ENCODE measurements around the gene AP3M1. TPM values are rescaled to one million over a fixed set of nuclear protein-coding genes. Genes with fewer than 3 reads are reported as not detected.

The AP3M1 gene
- total RNA-seq, 1 experiment from 2014 or later = 37.4 TPM

DNA sequence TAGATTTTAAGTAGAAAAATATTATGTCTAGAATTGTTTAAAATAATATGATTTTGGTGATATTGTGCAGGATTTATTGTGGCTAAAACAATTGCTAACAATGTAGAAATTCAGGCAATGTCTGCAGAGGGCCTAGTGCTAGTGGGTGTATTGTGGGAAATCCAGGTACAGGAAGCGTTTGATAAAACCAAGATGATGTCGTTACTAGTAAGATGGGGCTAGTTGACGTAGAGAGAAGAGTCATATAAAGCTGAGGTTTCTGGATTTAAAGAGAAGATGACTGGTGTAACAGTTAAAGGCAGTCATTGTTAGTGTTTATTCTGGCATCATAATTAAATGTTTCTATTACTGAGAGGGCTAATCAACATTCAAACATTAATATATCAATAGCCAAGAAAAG, 43.9 kb upstream of the AP3M1 start:
- H3K56ac ChIP-seq (ENCODE audit: insufficient read length, low read depth, low read length) = no peak overlapping the region
- no peak overlapping the region for H2AFZ ChIP-seq (ENCODE audit: low read length)
- no peak overlapping the region for H3K4me2 ChIP-seq (ENCODE audit: insufficient read depth, insufficient read length, low read length)
- no peak overlapping the region for H4K8ac ChIP-seq (replicated peaks; ENCODE audit: insufficient read length, low read depth, low read length)
- peaks cover 3% of the 10 kb centered on the region for H3K79me1 ChIP-seq (ENCODE audit: insufficient read depth, low read depth, low read length, poor library complexity, severe bottlenecking)
- Mint-ChIP-seq H3K4me3 (no peak overlapping the region), H3K9me3 (no peaks in the 10 kb centered on the region), H3K27me3 (ENCODE audit: low read depth) (no peaks in the 10 kb centered on the region), H3K4me1 (peaks cover 17 to 22% of the 10 kb centered on the region in 2 experiments), H3K27ac (no peak overlapping the region), H3K36me3 (ENCODE audit: insufficient read depth in 1 of 3, low read depth in 3 of 3) (0 out of 7 replicates have a peak, but pooled peaks cover 0 to 3% (median 0%) of the 10 kb centered on the region in 3 experiments)
- H2AK5ac ChIP-seq (ENCODE audit: insufficient read length, low read length) = no peak overlapping the region
- no peaks in the 10 kb centered on the region for H3K9me3 ChIP-seq (ENCODE audit: control insufficient read depth, low read depth, low read length)
- no peak overlapping the region for H3K14ac ChIP-seq (ENCODE audit: insufficient read depth, low read length)
- no peak overlapping the region for H4K5ac ChIP-seq (ENCODE audit: insufficient read length, low read depth, low read length)
- H3K23ac ChIP-seq (ENCODE audit: insufficient read length, low read depth, low read length) = no peak overlapping the region
- DNase-seq = no peak
- no peaks in the 10 kb centered on the region; the same call in 1 of the 2 replicates for H3K4me1 ChIP-seq (ENCODE audit: insufficient read depth, low read length)
- H3K18ac ChIP-seq (ENCODE audit: insufficient read length, low read depth, low read length) = no peak overlapping the region
- H3K27ac ChIP-seq (ENCODE audit: insufficient read length, low read depth, low read length) = no peak overlapping the region
- TF ChIP-seq, protein P1, sequence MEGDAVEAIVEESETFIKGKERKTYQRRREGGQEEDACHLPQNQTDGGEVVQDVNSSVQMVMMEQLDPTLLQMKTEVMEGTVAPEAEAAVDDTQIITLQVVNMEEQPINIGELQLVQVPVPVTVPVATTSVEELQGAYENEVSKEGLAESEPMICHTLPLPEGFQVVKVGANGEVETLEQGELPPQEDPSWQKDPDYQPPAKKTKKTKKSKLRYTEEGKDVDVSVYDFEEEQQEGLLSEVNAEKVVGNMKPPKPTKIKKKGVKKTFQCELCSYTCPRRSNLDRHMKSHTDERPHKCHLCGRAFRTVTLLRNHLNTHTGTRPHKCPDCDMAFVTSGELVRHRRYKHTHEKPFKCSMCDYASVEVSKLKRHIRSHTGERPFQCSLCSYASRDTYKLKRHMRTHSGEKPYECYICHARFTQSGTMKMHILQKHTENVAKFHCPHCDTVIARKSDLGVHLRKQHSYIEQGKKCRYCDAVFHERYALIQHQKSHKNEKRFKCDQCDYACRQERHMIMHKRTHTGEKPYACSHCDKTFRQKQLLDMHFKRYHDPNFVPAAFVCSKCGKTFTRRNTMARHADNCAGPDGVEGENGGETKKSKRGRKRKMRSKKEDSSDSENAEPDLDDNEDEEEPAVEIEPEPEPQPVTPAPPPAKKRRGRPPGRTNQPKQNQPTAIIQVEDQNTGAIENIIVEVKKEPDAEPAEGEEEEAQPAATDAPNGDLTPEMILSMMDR (conservative IDR thresholded peaks at IDR 0.05) = no peak
- H2BK15ac ChIP-seq (ENCODE audit: low read depth, low read length) = no peak overlapping the region
- H3K4ac ChIP-seq (ENCODE audit: low read depth, low read length) = no peak overlapping the region
- no peak overlapping the region for H2BK20ac ChIP-seq (ENCODE audit: low read depth, low read length, poor library complexity, severe bottlenecking)
- no peak overlapping the region for H2BK12ac ChIP-seq (ENCODE audit: insufficient read length, low read depth, low read length)
- no peak overlapping the region for H3K9ac ChIP-seq (ENCODE audit: extremely low read depth, insufficient read length, low read length)
- H3K79me2 ChIP-seq (ENCODE audit: insufficient read depth, low read length) = no peaks in the 10 kb centered on the region; the same call in 1 of the 2 replicates
- no peaks in the 10 kb centered on the region for H4K20me1 ChIP-seq (ENCODE audit: control insufficient read depth, insufficient read depth, insufficient read length)
- H3K23me2 ChIP-seq (ENCODE audit: insufficient read length, low read depth, low read length, poor library complexity, severe bottlenecking) = no peaks in the 10 kb centered on the region
- H3T11ph ChIP-seq (ENCODE audit: low read length) = no peak overlapping the region
- no peak overlapping the region for H2BK5ac ChIP-seq (ENCODE audit: insufficient read length, low read length)
- WGBS (ENCODE audit: extremely low coverage, insufficient read length, low lambda C conversion rate) = no CpG with 5 or more reads among the region's 3 CpGs
- H2BK120ac ChIP-seq (ENCODE audit: low read depth, low read length, poor library complexity, severe bottlenecking) = no peak overlapping the region
- no peak overlapping the region for H4K91ac ChIP-seq (ENCODE audit: insufficient read length, low read depth, low read length)
- H3K27me3 ChIP-seq (ENCODE audit: insufficient read depth, low read length) = no peaks in the 10 kb centered on the region

Measured in H9 (cell line).